H1 (cell line): Measurements from ENCODE around the gene SLC23A2. TPM values are rescaled to one million over a fixed set of nuclear protein-coding genes. Genes with fewer than 3 reads are reported as not detected.

ENCODE experiments used
- CTCF ChIA-PET: fragments of 300-600 bp; sonication (Branson Sonifier 250); formaldehyde crosslinking; loops from one replicate; lab custom pipeline; 2021; ENCODE audit not compliant: partially characterized antibody; lab: Charles Lee
- POLR2A ChIA-PET: fragments of 300-600 bp; sonication (Branson Sonifier 250); formaldehyde crosslinking; loops from one replicate; lab custom pipeline; 2021; ENCODE audit warnings: inconsistent platforms; ENCODE audit not compliant: partially characterized antibody; lab: Charles Lee
- DNase-seq, 2 experiments: peaks; one replicate each; pipeline versions ENCODE4 v3.0.0 to v3.0.0-alpha.2; 2010 to 2022; ENCODE audit warnings: low spot score in 2 of 2, low read depth in 1 of 2, mixed read lengths in 1 of 2
- FAIRE-seq: peaks from 2 replicates; lab custom pipeline; 2011; peaks lifted over from hg19 to GRCh38; lab: Jason Lieb, UNC
- H2AFZ ChIP-seq: 2 replicates; pipeline ENCODE4 v1.8.1; 2012; ENCODE audit warnings: low read length, inconsistent platforms
- H2AK5ac ChIP-seq: 2 replicates; pipeline ENCODE4 v1.6.1; 2013; ENCODE audit warnings: low read depth, low read length
- H2BK120ac ChIP-seq: replicated peaks from 2 replicates; pipeline ENCODE3; 2013; ENCODE audit warnings: low read depth, low read length, inconsistent platforms
- H2BK12ac ChIP-seq: 2 replicates; pipeline ENCODE4 v1.6.1; 2013; ENCODE audit warnings: low read depth, low read length
- H2BK15ac ChIP-seq: 2 replicates; pipeline ENCODE4 v1.6.1; 2013; ENCODE audit warnings: low read length
- H2BK20ac ChIP-seq: 2 replicates; pipeline ENCODE4 v1.6.1; 2013; ENCODE audit warnings: low read length
- H2BK5ac ChIP-seq: 2 replicates; pipeline ENCODE4 v1.6.1; 2013; ENCODE audit warnings: low read depth, low read length
- H3K14ac ChIP-seq: 2 replicates; pipeline ENCODE4 v1.6.1; 2013; ENCODE audit warnings: inconsistent platforms; ENCODE audit not compliant: insufficient read length
- H3K18ac ChIP-seq: 2 replicates; pipeline ENCODE4 v1.6.1; 2013; ENCODE audit warnings: low read length; ENCODE audit errors: extremely low read depth
- H3K23ac ChIP-seq: 2 replicates; pipeline ENCODE4 v1.6.1; 2013; ENCODE audit warnings: inconsistent platforms; ENCODE audit not compliant: insufficient read length
- H3K23me2 ChIP-seq: 2 replicates; pipeline ENCODE4 v1.6.1; 2013; ENCODE audit warnings: low read depth, low read length
- H3K27ac ChIP-seq: 2 replicates; pipeline ENCODE4 v1.6.1; 2011; ENCODE audit warnings: low read depth, low read length, inconsistent platforms
- H3K27me3 ChIP-seq, 4 experiments: replicated peaks in 1 of 4; 1 replicate in 1 of 4; 2 replicates in 3 of 4; pipeline versions ENCODE4 v1.6.1 to v1.8.1; 2011 to 2013; ENCODE audit warnings: low read length in 3 of 4, mild to moderate bottlenecking in 3 of 4, inconsistent platforms in 2 of 4, mixed read lengths in 2 of 4, moderate library complexity in 1 of 4; ENCODE audit not compliant: control insufficient read depth in 3 of 4, insufficient read depth in 3 of 4; ENCODE audit errors: extremely low read depth in 1 of 4
- H3K36me3 ChIP-seq, 4 experiments: 2 replicates each; pipeline versions ENCODE4 v1.6.1 to v1.8.1; 2011 to 2013; ENCODE audit warnings: mild to moderate bottlenecking in 4 of 4, low read length in 3 of 4, moderate library complexity in 2 of 4, control low read depth in 1 of 4, inconsistent platforms in 1 of 4; ENCODE audit not compliant: insufficient read depth in 4 of 4, control insufficient read depth in 2 of 4
- H3K4ac ChIP-seq: replicated peaks from 2 replicates; pipeline ENCODE3; 2013; ENCODE audit warnings: low read length, low read depth, mixed read lengths, inconsistent platforms; ENCODE audit not compliant: insufficient read length
- H3K4me1 ChIP-seq, 4 experiments: replicated peaks in 1 of 4; 1 replicate in 1 of 4; 2 replicates in 3 of 4; pipeline versions ENCODE4 v1.6.1 to v1.8.1; 2011 to 2013; ENCODE audit warnings: low read length in 3 of 4, inconsistent platforms in 2 of 4, mixed read lengths in 1 of 4; ENCODE audit not compliant: insufficient read depth in 4 of 4, control insufficient read depth in 3 of 4
- H3K4me2 ChIP-seq, 2 experiments: 2 replicates each; pipeline versions ENCODE4 v1.6.1 to v1.8.1; 2011 to 2013; ENCODE audit warnings: low read depth in 2 of 2, low read length in 2 of 2, control low read depth in 1 of 2, inconsistent platforms in 1 of 2, mild to moderate bottlenecking in 1 of 2; ENCODE audit not compliant: insufficient read depth in 1 of 2
- H3K4me3 ChIP-seq, 4 experiments: fragments of 200-600, 300-600 bp in 1 of 4; sonication (generic), shearing (Covaris generic), sonication (Bioruptor Twin) in 1 of 4; 2 replicates each; pipeline versions ENCODE4 v1.5.1 to v1.8.1; 2011 to 2016; ENCODE audit warnings: low read length in 4 of 4, low read depth in 3 of 4, control low read depth in 2 of 4, inconsistent platforms in 2 of 4, mild to moderate bottlenecking in 2 of 4, mixed read lengths in 1 of 4, moderate library complexity in 1 of 4; ENCODE audit not compliant: insufficient read depth in 2 of 4; ENCODE audit errors: extremely low read depth in 1 of 4
- H3K56ac ChIP-seq: replicated peaks from 2 replicates; pipeline ENCODE3; 2013; ENCODE audit warnings: low read depth, mild to moderate bottlenecking, mixed read lengths, low read length, inconsistent platforms; ENCODE audit not compliant: insufficient read length
- H3K79me1 ChIP-seq: 2 replicates; pipeline ENCODE4 v1.6.1; 2013; ENCODE audit warnings: low read depth, low read length, control low read depth
- H3K79me2 ChIP-seq, 2 experiments: 2 replicates each; pipeline versions ENCODE4 v1.6.1 to v1.8.1; 2012 to 2013; ENCODE audit warnings: low read length in 2 of 2, mild to moderate bottlenecking in 2 of 2, inconsistent platforms in 1 of 2; ENCODE audit not compliant: insufficient read depth in 2 of 2, control insufficient read depth in 1 of 2
- H3K9ac ChIP-seq, 4 experiments: replicated peaks in 1 of 4; 1 replicate in 1 of 4; 2 replicates in 3 of 4; pipeline versions ENCODE4 v1.6.1 to v1.8.1; 2011 to 2013; ENCODE audit warnings: low read depth in 3 of 4, low read length in 3 of 4, control low read depth in 2 of 4, mild to moderate bottlenecking in 2 of 4, moderate library complexity in 2 of 4, inconsistent platforms in 1 of 4; ENCODE audit errors: extremely low read depth in 1 of 4
- H3K9me3 ChIP-seq, 2 experiments: 2 replicates each; pipeline versions ENCODE4 v1.6.1 to v1.8.1; 2012 to 2013; ENCODE audit warnings: mild to moderate bottlenecking in 2 of 2, moderate library complexity in 2 of 2, control low read depth in 1 of 2, inconsistent platforms in 1 of 2, low read depth in 1 of 2, low read length in 1 of 2, mixed read lengths in 1 of 2; ENCODE audit not compliant: insufficient read depth in 2 of 2
- H4K20me1 ChIP-seq, 2 experiments: replicated peaks in 1 of 2; 2 replicates each; pipeline versions ENCODE3 to v1.8.1; 2011 to 2013; ENCODE audit warnings: inconsistent platforms in 2 of 2, low read length in 2 of 2, mild to moderate bottlenecking in 1 of 2; ENCODE audit not compliant: insufficient read depth in 2 of 2, control insufficient read depth in 1 of 2
- H4K5ac ChIP-seq: 2 replicates; pipeline ENCODE4 v1.6.1; 2013; ENCODE audit warnings: low read length, low read depth, mixed read lengths, inconsistent platforms; ENCODE audit not compliant: insufficient read length
- H4K8ac ChIP-seq: 2 replicates; pipeline ENCODE4 v1.8.0; 2013; ENCODE audit warnings: mild to moderate bottlenecking, moderate library complexity, low read length, inconsistent platforms; ENCODE audit not compliant: insufficient read depth; ENCODE audit errors: extremely low read depth
- H4K91ac ChIP-seq: replicated peaks from 2 replicates; pipeline ENCODE3; 2013; ENCODE audit warnings: low read length, mixed read lengths, inconsistent platforms; ENCODE audit not compliant: insufficient read length
- BCL11A ChIP-seq, 2 experiments: IDR thresholded peaks; one replicate each; pipeline ENCODE4 v1.6.1; 2011; ENCODE audit warnings: low read depth in 2 of 2, low read length in 2 of 2, mild to moderate bottlenecking in 2 of 2
- CREB1 ChIP-seq: IDR thresholded peaks from 2 replicates; pipeline ENCODE4 v1.6.1; 2012; ENCODE audit warnings: inconsistent platforms
- GABPA ChIP-seq: IDR thresholded peaks from 2 replicates; pipeline ENCODE4 v1.6.1; 2011; ENCODE audit warnings: mild to moderate bottlenecking, low read length, moderate library complexity, borderline replicate concordance; ENCODE audit not compliant: insufficient read depth
- NRF1 ChIP-seq: IDR thresholded peaks from 2 replicates; pipeline ENCODE4 v1.6.1; 2011; ENCODE audit warnings: mild to moderate bottlenecking, low read depth, low read length, improper control_type of control experiment
- POLR2A ChIP-seq, 2 experiments: IDR thresholded peaks; 1 replicate in 1 of 2; 2 replicates in 1 of 2; pipeline ENCODE4 v1.6.1; 2011; ENCODE audit warnings: low read depth in 2 of 2, low read length in 2 of 2, mild to moderate bottlenecking in 2 of 2; ENCODE audit errors: control extremely low read depth in 1 of 2
- TAF1 ChIP-seq: IDR thresholded peaks from 2 replicates; pipeline ENCODE4 v1.6.1; 2011; ENCODE audit warnings: mild to moderate bottlenecking, low read depth, low read length
- TAF7 ChIP-seq: optimal IDR thresholded peaks from 2 replicates; pipeline ENCODE3; 2011; ENCODE audit warnings: low read depth, mild to moderate bottlenecking, inconsistent platforms, low read length, moderate library complexity, borderline replicate concordance
- WGBS, 2 experiments: shearing (Covaris generic) in 1 of 2; methylation state at CpG; one replicate each; pipeline versions ENCODE4 v1.1.6 to v1.1.7; 2013 to 2015; ENCODE audit warnings: low lambda C conversion rate in 2 of 2, mixed read lengths in 2 of 2, inconsistent platforms in 1 of 2, low coverage in 1 of 2, missing lambda C conversion rate in 1 of 2; ENCODE audit not compliant: insufficient replicate concordance in 2 of 2, insufficient coverage in 1 of 2, insufficient read length in 1 of 2; ENCODE audit errors: extremely low coverage in 1 of 2, missing lambda C conversion rate in 1 of 2; 5-methylcytosine and 5-hydroxymethylcytosine counted together
- polyA plus RNA-seq, 7 experiments: library from polyadenylated mRNA; depleted of rRNA in 3 of 7; stranded (reverse) in 5 of 7; unstranded in 2 of 7; fragments of >200 nt in 5 of 7; fragments of 200-250 nt in 2 of 7; gene quantifications; 1 replicate in 5 of 7; 2 replicates in 1 of 7; 4 replicates in 1 of 7; pipeline versions ENCODE4 v1.2.1 to v1.2.3, GENCODE V29; 2011 to 2013; ENCODE audit warnings: missing spikeins in 2 of 7, mixed read lengths in 2 of 7
- total RNA-seq: library from RNA; stranded (reverse); fragmentation: NEBNext Ultra II Directional; extraction: Animal tissue kit (Norgen Biotek cat#: 25700); gene quantifications from 2 replicates; pipeline ENCODE4 v1.2.1, GENCODE V29; 2021

The SLC23A2 gene
- total and polyA plus RNA-seq, 2 of the 8 experiments (the other 6 are each of a cell fraction or from before 2014, with no cell fraction given) = 17.0 to 18.6 TPM

- no peak overlapping the region for H2BK5ac ChIP-seq
- H2BK20ac ChIP-seq = no peak overlapping the region
- no peaks in the 10 kb centered on the region; the same call in 1 of the 2 replicates for H3K79me1 ChIP-seq
- no peak overlapping the region for H3K4me2 ChIP-seq
- H2AK5ac ChIP-seq = no peak overlapping the region
- H3K79me2 ChIP-seq = 0 out of 4 replicates have a peak, but pooled peaks cover 0 to 4% of the 10 kb centered on the region in 2 experiments
- POLR2A ChIA-PET = no interaction called here
- peaks cover 0 to 1% of the 10 kb centered on the region in 2 experiments for H4K20me1 ChIP-seq
- no peak overlapping the region for H3K27ac ChIP-seq
- DNase-seq = no peak
- no peak overlapping the region for H4K8ac ChIP-seq
- no peak overlapping the region for H4K5ac ChIP-seq
- H3K23ac ChIP-seq = no peak overlapping the region
- H4K91ac ChIP-seq = no peak overlapping the region
- peaks cover 0 to 8% (median 2%) of the 10 kb centered on the region in 4 experiments; a peak in 5 of 7 replicates for H3K4me1 ChIP-seq
- H3K27me3 ChIP-seq = no peaks in the 10 kb centered on the region
- H3K4ac ChIP-seq = no peak overlapping the region
- H3K23me2 ChIP-seq = peaks cover 11% of the 10 kb centered on the region
- no peak overlapping the region for H2BK120ac ChIP-seq
- no peak overlapping the region for H2BK15ac ChIP-seq
- no peak overlapping the region for H3K56ac ChIP-seq
- 74% methylated on average over 3 of the region's 3 CpGs; no CpG with 5 or more reads in 1 of the 2 experiments for WGBS, 2 experiments
- FAIRE-seq = no peak
- no peaks in the 10 kb centered on the region for H3K9me3 ChIP-seq
- no peak overlapping the region for H3K9ac ChIP-seq
- no peak overlapping the region for H3K18ac ChIP-seq
- H3K4me3 ChIP-seq = no peak overlapping the region
- no peaks in the 10 kb centered on the region for H3K36me3 ChIP-seq
- H2BK12ac ChIP-seq = no peak overlapping the region
- no peak overlapping the region for H3K14ac ChIP-seq
- CTCF ChIA-PET = no interaction called here
- H2AFZ ChIP-seq = no peak overlapping the region
- no peak for TF ChIP-seq TAF1
- no peak for TF ChIP-seq NRF1
- no peak for TF ChIP-seq POLR2A (IDR thresholded peaks at IDR 0.05; ENCODE audit: control extremely low read depth in 1 of 2, low read depth in 2 of 2, low read length in 2 of 2)
- TF ChIP-seq TAF7 = no peak
- TF ChIP-seq GABPA = no peak
- TF ChIP-seq BCL11A (IDR thresholded peaks at IDR 0.05; ENCODE audit: low read depth in 2 of 2, low read length in 2 of 2) = no peak
- no peak for TF ChIP-seq CREB1
These were observed 2.3 kb upstream of the SLC23A2 start for GRCh38 chr20:5003626-5004025.
